ENCODE data around the gene RFWD3.

RFWD3 gene

DNA sequence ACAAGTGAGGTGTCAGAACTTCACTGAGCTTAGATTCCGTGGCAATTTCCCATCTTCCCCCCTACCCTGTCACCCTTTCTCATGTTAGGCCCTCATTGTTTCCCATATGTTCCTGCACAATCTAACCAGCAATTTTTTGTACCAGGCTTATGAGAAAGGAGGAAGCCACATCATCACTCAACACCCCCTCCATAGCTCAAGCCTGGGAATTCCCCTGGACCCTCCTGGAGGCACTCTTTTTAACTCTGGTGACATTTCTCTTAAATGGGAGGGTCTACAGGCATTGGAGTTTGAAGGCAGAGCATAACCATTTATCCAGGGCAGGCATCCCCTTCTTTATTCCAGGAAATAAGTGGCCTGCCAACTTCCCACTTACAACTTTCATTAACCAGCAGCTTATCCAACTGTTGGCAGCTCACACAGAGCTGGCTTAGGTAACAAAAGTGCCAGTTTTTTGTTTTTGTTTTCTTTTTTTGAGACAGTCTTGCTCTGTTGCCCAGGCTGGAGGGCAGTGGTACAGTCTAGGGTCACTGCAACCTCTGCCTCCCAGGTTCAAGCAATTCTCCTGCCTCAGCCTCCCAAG lies 49.4 kb downstream of the RFWD3 start:
- no peak for DNase-seq

GRCh38 chr16:74611721-74612120 lies 55.0 kb downstream of the RFWD3 start:
- DNase-seq = no peak

- DNase-seq = no peak
Observed at GRCh38 chr16:74608944-74609343, 57.7 kb downstream of the RFWD3 start.

- DNase-seq = no peak
Observed at GRCh38 chr16:74608381-74608780, 58.3 kb downstream of the RFWD3 start.

DNA sequence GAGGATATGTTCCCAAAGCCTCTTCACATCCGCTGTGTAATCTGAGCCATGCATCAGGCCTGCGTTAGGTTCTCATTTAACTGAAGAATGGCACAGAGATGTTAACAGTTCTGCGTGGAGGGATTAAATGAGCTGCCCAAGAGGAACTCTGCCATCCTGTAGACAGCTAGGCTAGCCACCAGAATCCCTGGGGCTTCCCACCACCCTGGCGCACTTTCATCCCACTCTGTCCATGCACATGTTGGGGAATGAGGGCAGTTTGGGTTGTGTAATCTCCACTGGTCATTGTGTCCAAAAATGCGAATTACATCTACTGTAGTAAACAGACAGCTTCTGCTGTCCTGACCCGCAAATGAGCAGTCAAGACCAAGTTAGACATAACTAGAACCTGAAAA lies 58.7 kb downstream of the RFWD3 start:
- DNase-seq = no peak

GRCh38 chr16:74607310-74607961 lies 59.2 kb downstream of the RFWD3 start:
- DNase-seq = peak; percentile 59

- DNase-seq = peak; percentile 88
Observed at GRCh38 chr16:74606521-74607309, 60.0 kb downstream of the RFWD3 start, which contains the start of gene GLG1. GLG1 (minus strand) TSS chr16:74607114; CDS start chr16:74607094, 20 bp downstream.

- DNase-seq = no peak
Observed at GRCh38 chr16:74605746-74606520, 60.7 kb downstream of the RFWD3 start.

DNA sequence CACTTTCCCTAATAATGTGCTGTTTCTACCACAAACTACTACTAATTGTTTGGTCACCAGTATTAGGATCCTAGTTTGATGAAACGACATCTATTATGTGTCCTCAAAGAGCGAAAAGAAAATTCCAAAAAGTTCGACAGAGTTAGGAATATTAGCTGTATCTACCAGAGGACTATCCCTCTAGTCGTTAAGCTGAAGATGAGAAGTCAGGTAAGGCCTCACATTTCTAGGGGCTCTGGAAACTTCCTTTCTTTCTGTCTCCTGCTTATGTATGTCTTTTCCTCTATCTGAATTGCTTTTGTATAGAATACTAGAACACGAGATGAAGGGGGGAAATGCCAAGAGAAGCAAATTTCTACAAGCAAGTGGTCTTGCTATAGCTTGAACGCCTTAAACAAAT lies 61.3 kb downstream of the RFWD3 start:
- no peak for DNase-seq

GRCh38 chr16:74603848-74604247 lies 62.8 kb downstream of the RFWD3 start:
- no peak for DNase-seq

DNA sequence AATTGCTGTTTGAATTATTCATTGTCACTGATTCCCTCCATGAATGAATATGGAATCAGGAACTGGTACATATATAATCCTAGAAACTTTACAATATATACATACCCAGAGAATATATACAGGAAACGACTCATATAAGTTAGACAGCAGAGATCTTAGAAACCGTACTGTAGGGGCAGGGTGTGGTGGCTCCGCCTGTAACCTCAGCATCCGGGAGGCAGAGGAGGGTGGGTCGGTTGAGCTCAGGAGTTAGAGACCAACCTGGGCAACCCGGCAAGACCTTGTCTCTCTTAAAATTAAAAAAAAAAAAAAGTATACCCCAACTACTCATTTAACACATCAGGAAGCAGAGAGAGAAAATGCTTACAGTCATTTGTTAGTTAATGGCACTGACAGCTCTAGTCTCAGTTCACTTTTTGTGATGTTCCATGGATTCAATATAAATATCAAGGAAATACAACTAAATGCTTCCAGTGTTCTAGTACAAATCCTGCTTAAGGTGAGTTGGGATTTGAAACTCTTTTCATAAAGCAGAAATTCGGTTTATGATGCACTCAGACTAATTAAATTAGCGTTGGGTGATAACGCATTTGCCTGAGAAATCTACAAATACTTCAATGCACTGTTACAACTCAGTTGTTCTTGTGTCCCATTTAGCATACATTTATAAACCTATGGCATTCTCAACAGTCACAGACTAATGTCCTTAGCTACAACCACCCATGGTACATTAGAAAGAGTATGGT lies 65.4 kb downstream of the RFWD3 start:
- no peak for DNase-seq

GRCh38 chr16:74596586-74596985 lies 70.1 kb downstream of the RFWD3 start:
- DNase-seq = no peak

GRCh38 chr16:74592847-74593246 lies 73.8 kb downstream of the RFWD3 start:
- no peak for DNase-seq

DNA sequence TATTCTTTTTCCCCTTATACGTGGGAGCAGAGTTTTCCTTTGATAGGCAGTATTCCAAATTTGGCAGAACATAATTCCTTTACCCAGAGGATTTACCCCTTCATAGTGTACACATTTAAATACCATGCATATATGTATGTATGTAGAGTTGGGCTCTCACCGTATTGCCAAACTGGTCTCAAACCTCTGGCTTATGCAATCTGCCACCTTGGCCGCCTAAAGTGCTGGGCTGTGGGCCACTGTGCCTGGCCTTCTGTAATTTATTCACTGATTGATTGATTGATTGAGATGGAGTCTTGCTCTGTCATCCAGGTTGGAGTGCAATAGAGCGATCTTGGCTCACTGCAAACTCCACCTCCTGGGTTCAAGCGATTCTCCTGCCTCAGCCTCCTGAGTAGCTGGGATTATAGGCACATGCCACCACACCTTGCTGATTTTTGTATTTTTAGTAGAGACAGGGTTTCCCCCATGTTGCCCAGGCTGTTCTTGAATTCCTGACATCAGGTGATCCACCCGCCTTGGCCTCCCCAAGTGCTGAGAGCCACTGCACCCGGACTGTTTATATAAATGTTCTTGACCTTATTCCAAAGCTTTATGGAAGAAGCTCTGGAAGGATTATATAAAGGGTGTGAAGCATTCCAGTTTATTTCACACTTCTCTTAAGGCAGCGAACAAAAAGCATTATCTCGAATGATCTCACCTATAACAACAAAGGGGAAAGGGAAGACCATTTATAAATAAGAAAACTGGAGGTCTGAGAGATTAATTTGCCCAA lies 74.6 kb downstream of the RFWD3 start:
- no peak for DNase-seq

DNA sequence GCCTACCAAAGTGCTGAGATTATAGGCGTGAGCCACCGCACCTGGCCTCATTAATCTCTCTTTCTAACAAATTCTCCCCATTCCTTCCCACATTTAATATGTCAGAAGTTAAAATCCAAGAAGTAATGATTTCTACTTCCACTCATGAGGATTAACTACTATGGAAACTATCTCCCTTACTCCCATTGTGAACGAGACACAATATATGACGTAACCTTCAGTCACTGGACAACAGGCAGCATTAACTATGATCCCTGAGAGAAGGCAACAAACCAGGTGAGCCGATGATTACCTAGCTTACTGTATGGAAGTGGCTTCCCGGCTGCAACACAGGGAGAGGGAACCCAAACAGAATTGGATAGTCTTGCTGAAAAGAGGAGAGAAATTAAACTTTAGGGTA lies 79.7 kb downstream of the RFWD3 start:
- no peak for DNase-seq

- no peak for DNase-seq
Observed at GRCh38 chr16:74585846-74586443, 80.7 kb downstream of the RFWD3 start.

DNA sequence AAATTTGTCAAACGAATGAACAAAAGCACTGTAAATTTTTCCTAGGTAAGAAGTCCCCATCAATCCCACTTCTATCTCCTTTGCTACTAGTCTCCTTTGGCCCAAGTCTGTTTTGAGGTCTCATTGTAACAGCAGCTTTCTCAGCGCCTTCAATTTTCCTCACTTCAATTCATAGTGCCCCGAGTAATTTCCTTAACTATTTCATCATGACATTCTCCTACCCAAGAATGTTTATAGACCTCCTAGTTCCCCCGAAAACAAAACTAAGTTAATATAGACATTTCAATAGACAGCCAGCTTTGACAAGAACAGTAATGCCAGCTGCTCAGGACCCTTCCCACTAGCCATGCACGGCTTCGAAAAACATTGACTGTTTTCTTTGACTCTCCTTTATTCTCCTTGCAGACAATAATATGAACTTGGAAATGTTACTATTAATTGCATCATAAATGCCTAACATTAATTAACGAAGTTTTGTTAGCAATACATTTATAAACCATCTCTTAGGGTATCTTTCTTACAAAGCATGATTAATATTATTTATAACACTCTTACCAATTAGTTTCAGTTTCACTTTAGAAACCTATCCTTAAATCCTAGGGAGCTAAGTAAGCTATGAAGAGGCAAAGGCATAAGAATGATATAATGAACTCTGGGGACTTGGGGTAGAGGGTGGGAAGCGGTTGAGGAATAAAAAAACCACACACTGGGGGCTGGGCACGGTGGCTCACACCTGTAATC lies 82.6 kb downstream of the RFWD3 start:
- no peak for DNase-seq

- DNase-seq = no peak
Observed at GRCh38 chr16:74582970-74583369, 83.7 kb downstream of the RFWD3 start.

DNA sequence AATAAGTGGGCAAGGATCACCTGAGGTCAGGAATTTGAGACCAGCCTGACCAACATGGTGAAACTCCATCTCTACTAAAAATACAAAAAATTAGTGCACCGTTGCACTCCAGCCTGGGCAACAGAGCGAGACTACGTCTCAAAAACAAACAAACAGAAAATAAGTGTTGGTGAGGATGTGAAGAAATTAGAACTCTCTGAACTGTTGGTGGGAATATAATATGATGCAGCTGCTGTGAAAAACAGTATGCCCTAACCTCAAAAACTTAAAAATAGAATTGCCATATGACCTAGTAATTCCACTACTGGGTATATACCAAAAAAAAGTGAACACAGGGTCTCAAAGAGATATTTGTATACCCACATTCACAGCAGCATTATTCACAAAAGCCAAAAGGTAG lies 85.8 kb downstream of the RFWD3 start:
- DNase-seq = no peak

DNA sequence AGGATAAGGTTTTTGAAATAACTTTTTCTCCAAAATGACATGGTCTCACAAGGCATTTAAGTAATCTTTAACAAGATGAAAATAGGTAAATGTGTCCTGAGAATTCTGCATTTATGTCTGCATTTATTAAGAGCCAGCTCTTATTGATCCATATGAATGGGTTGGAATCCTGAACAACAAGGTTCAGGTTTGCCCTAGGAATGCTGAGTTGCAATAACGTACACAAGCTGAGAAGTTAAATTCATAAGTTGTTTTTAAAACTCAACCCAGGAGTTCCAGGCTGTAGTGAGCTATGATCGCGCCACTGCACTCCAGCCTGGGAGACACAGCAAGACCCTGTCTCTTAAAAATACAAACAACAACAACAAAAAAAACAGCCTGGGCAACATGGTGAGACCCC lies 87.8 kb downstream of the RFWD3 start:
- DNase-seq = no peak

DNA sequence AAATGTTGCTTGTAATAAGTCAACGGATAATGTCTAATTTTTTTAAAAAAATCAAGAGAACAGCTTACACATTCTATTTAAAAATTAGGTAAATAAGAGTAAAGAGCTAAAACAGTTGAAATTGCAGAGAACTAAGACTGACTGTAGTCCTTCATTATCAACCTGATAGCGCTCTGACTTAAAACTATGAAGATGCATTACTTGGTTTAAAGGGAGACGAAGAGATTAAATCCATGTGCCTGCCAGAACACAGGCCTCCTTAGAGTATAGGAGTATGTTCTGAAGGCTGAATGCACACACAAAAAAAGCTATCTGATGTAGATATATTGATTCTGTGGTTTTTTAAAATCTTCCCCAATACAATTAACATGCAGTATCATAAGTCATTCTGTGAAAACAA lies 88.2 kb downstream of the RFWD3 start:
- no peak for DNase-seq

All from NCI-H1092 (cell line).